ENCODE measurements around the gene FRMD4A. TPM values are rescaled to one million over a fixed set of nuclear protein-coding genes. Genes with fewer than 3 reads are reported as not detected.

Gene FRMD4A
- total RNA-seq, 1 experiment from 2014 or later, result 18.3 TPM

- Histone ChIP-seq H3K4me2 (no peak overlapping the region), H3K4me1 (replicated peaks; ENCODE audit: insufficient read depth) (no peaks in the 10 kb centered on the region), H3K36me3 (ENCODE audit: low read depth) (no peaks in the 10 kb centered on the region), H3K9me3 (ENCODE audit: insufficient read depth, low read depth) (no peaks in the 10 kb centered on the region), H3K27me3 (ENCODE audit: insufficient read depth, low read depth) (no peaks in the 10 kb centered on the region), H3K9me2 (ENCODE audit: insufficient read depth) (no peaks in the 10 kb centered on the region), H3K4me3 (no peak overlapping the region), H4K20me1 (ENCODE audit: insufficient read depth) (no peaks in the 10 kb centered on the region), H3F3A (ENCODE audit: insufficient read depth, low read depth) (no peaks in the 10 kb centered on the region), H3K27ac (no peak overlapping the region), H2AFZ (no peak overlapping the region), H3K79me2 (ENCODE audit: low read depth) (no peaks in the 10 kb centered on the region)
- no TSS peak for BruUV-seq (replicated peaks)
- TF ChIP-seq CTCF (conservative IDR thresholded peaks at IDR 0.05), result no peak
- no peak for TF ChIP-seq EZH2 (IDR thresholded peaks at IDR 0.05; ENCODE audit: low read depth)
- intact Hi-C loops (cut with micrococcal nuclease; ENCODE audit: unreplicated experiment), result no loop called here
- ChIA-PET CTCF (no interaction called here), POLR2A (ENCODE audit: unreplicated experiment) (no interaction called here)
- DNase-seq, result no peak
Observed at GRCh38 chr10:13696071-13696470, 634.7 kb downstream of the FRMD4A start.

GRCh38 chr10:13695588-13695987 is 635.1 kb downstream of the FRMD4A start:
- no TSS peak for BruUV-seq (replicated peaks)
- Histone ChIP-seq H3K27me3 (ENCODE audit: insufficient read depth, low read depth) (no peaks in the 10 kb centered on the region), H4K20me1 (ENCODE audit: insufficient read depth) (no peaks in the 10 kb centered on the region)

GRCh38 chr10:13693783-13694700 is 636.7 kb downstream of the FRMD4A start:
- Histone ChIP-seq H3K4me1 (replicated peaks; ENCODE audit: insufficient read depth) (peaks cover 16% of the 10 kb centered on the region), H3K9me2 (ENCODE audit: insufficient read depth) (no peaks in the 10 kb centered on the region), H3K27me3 (ENCODE audit: insufficient read depth, low read depth) (no peaks in the 10 kb centered on the region), H3K36me3 (ENCODE audit: low read depth) (no peaks in the 10 kb centered on the region), H2AFZ (no peak overlapping the region), H3F3A (ENCODE audit: insufficient read depth, low read depth) (no peaks in the 10 kb centered on the region; the same call in 1 of the 2 replicates), H3K9me3 (ENCODE audit: insufficient read depth, low read depth) (no peaks in the 10 kb centered on the region), H3K79me2 (ENCODE audit: low read depth) (no peaks in the 10 kb centered on the region), H3K27ac (no peak overlapping the region), H3K4me2 (no peak overlapping the region), H4K20me1 (ENCODE audit: insufficient read depth) (no peaks in the 10 kb centered on the region), H3K4me3 (no peak overlapping the region)
- intact Hi-C loops (cut with micrococcal nuclease; ENCODE audit: unreplicated experiment), result no loop called here
- no peak for DNase-seq
- POLR2A ChIA-PET (ENCODE audit: unreplicated experiment), result no interaction called here
- no TSS peak for BruUV-seq (replicated peaks)
- CTCF ChIA-PET, result no interaction called here
- no peak for TF ChIP-seq EZH2 (IDR thresholded peaks at IDR 0.05; ENCODE audit: low read depth)

More at GRCh38 chr10:13695588-13695987, 635.1 kb downstream of the FRMD4A start:
- DNase-seq, result no peak
- H3K4me3 ChIP-seq, result no peak overlapping the region
- H3K27ac ChIP-seq, result no peak overlapping the region
- POLR2A ChIA-PET (ENCODE audit: unreplicated experiment), result no interaction called here
- CTCF ChIA-PET, result no interaction called here
- no peaks in the 10 kb centered on the region for H3K9me2 ChIP-seq (ENCODE audit: insufficient read depth)
- intact Hi-C loops (cut with micrococcal nuclease; ENCODE audit: unreplicated experiment), result no loop called here
- TF ChIP-seq EZH2 (IDR thresholded peaks at IDR 0.05; ENCODE audit: low read depth) (no peak), CTCF (conservative IDR thresholded peaks at IDR 0.05) (no peak)
- H3K36me3 ChIP-seq (ENCODE audit: low read depth), result no peaks in the 10 kb centered on the region
- H3F3A ChIP-seq (ENCODE audit: insufficient read depth, low read depth), result no peaks in the 10 kb centered on the region
- H2AFZ ChIP-seq, result no peak overlapping the region
- H3K4me2 ChIP-seq, result no peak overlapping the region
- H3K4me1 ChIP-seq (replicated peaks; ENCODE audit: insufficient read depth), result peaks cover 5% of the 10 kb centered on the region
- H3K9me3 ChIP-seq (ENCODE audit: insufficient read depth, low read depth), result no peaks in the 10 kb centered on the region
- H3K79me2 ChIP-seq (ENCODE audit: low read depth), result no peaks in the 10 kb centered on the region
